CD4-positive, alpha-beta T cell (primary cell): ENCODE data around the gene BOLA3. TPM values are rescaled to one million over a fixed set of nuclear protein-coding genes. Genes with fewer than 3 reads are reported as not detected.

Source experiments
- ATAC-seq: fragments of 200-7000 bp; cut with Tn5 transposase; one replicate; pipeline ENCODE4 v1.10.0; 2022; ENCODE audit warnings: mild to moderate bottlenecking; ENCODE audit not compliant: poor library complexity
- CTCF ChIA-PET: fragments of 350-600 bp; sonication (Branson Sonifier 250); formaldehyde crosslinking; loops from one replicate; lab custom pipeline; 2021; ENCODE audit warnings: antibody characterized with exemption, inconsistent platforms; lab: Charles Lee
- POLR2A ChIA-PET: fragments of 350-600 bp; sonication (Branson Sonifier 250); formaldehyde crosslinking; loops from one replicate; lab custom pipeline; 2021; ENCODE audit warnings: antibody characterized with exemption, inconsistent platforms; lab: Charles Lee
- DNase-seq, 14 experiments: peaks; one replicate each; pipeline ENCODE4 v3.0.0-alpha.2; 2013 to 2020; ENCODE audit warnings: mixed read lengths in 2 of 14
- H3K27ac ChIP-seq, 2 donors: one replicate each; pipeline versions ENCODE4 v1.5.1 to v1.7.0; 2013; ENCODE audit warnings: low read length in 2 of 2, low read depth in 1 of 2, mild to moderate bottlenecking in 1 of 2
- H3K27me3 ChIP-seq, 2 experiments: 1 replicate in 1 of 2; 2 replicates in 1 of 2; pipeline versions ENCODE4 v1.6.1 to v1.7.0; 2013; ENCODE audit warnings: low read length in 2 of 2, control low read depth in 1 of 2, mild to moderate bottlenecking in 1 of 2, moderate library complexity in 1 of 2; ENCODE audit not compliant: insufficient read depth in 2 of 2, control insufficient read depth in 1 of 2
- H3K36me3 ChIP-seq: one replicate; pipeline ENCODE4 v1.6.1; 2013; ENCODE audit warnings: low read length, control low read depth; ENCODE audit not compliant: insufficient read depth
- H3K4me1 ChIP-seq: one replicate; pipeline ENCODE4 v1.6.1; 2013; ENCODE audit warnings: low read length, control low read depth; ENCODE audit not compliant: insufficient read depth
- H3K4me3 ChIP-seq: one replicate; pipeline ENCODE4 v1.5.1; 2013; ENCODE audit warnings: mild to moderate bottlenecking, low read length, moderate library complexity
- H3K9me3 ChIP-seq, 2 experiments: 1 replicate in 1 of 2; 2 replicates in 1 of 2; pipeline versions ENCODE4 v1.6.1 to v1.7.0; 2013; ENCODE audit warnings: low read length in 2 of 2, mild to moderate bottlenecking in 2 of 2, control low read depth in 1 of 2, moderate library complexity in 1 of 2; ENCODE audit not compliant: control insufficient read depth in 1 of 2, insufficient read depth in 1 of 2
- H3K27ac Mint-ChIP-seq: one replicate; pipeline ENCODE4 v1.8.0; 2020; ENCODE audit warnings: mixed read lengths
- H3K27me3 Mint-ChIP-seq: one replicate; pipeline ENCODE4 v1.8.0; 2021; ENCODE audit warnings: mixed read lengths
- H3K36me3 Mint-ChIP-seq: one replicate; pipeline ENCODE4 v1.8.0; 2021; ENCODE audit warnings: low read depth, mixed read lengths
- H3K4me1 Mint-ChIP-seq: one replicate; pipeline ENCODE4 v1.8.0; 2021; ENCODE audit warnings: low read depth, mixed read lengths
- H3K4me3 Mint-ChIP-seq: one replicate; pipeline ENCODE4 v1.8.0; 2020; ENCODE audit warnings: mild to moderate bottlenecking, mixed read lengths
- H3K9me3 Mint-ChIP-seq: one replicate; pipeline ENCODE4 v1.8.0; 2020; ENCODE audit warnings: mixed read lengths
- intact Hi-C, 2 experiments: fragments of 100-400 bp; cut with DNase I in 1 of 2; cut with micrococcal nuclease in 1 of 2; formaldehyde crosslinking; loops; one replicate each; pipeline versions ENCODE4 v1.15.1 to v1.9.0; 2023 to 2025; cut with DNase I, micrococcal nuclease
- total RNA-seq, 174 experiments: library from RNA in 2 of 174; stranded (reverse) in 2 of 174; gene quantifications; one replicate each; pipeline ENCODE4 v1.2.3 and lab custom pipeline; 2021 to 2026
- TF ChIP-seq, protein P1 (sequence below): fragments of 200-600 bp; IDR thresholded peaks from one replicate; pipeline ENCODE4 v1.8.0; 2022; ENCODE audit warnings: antibody characterized with exemption, mild to moderate bottlenecking

BOLA3 gene
- total RNA-seq, 2 experiments from 2014 or later = 11.4 to 12.9 TPM

DNA sequence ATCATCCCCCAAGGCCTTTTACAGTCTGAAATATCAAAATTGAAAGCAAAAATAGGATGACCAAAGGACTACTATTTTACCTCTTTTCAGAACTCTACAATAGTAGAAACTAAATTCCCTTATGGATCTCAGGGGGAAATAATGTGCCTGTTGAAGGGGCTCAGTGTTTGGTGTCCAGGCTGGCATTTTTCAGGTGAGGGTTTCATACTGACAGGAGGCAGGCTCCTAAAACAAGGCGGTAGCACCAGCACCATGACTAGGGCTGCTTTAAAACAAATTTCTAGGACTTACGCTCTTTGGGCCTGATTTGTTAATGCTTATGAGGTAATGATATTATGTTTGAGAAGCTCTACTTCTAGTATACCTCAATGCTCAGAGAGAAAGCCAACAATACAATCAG, 5.2 kb upstream of the BOLA3 start:
- intact Hi-C loops = no loop called here
- no peaks in the 10 kb centered on the region for H3K9me3 ChIP-seq

DNA sequence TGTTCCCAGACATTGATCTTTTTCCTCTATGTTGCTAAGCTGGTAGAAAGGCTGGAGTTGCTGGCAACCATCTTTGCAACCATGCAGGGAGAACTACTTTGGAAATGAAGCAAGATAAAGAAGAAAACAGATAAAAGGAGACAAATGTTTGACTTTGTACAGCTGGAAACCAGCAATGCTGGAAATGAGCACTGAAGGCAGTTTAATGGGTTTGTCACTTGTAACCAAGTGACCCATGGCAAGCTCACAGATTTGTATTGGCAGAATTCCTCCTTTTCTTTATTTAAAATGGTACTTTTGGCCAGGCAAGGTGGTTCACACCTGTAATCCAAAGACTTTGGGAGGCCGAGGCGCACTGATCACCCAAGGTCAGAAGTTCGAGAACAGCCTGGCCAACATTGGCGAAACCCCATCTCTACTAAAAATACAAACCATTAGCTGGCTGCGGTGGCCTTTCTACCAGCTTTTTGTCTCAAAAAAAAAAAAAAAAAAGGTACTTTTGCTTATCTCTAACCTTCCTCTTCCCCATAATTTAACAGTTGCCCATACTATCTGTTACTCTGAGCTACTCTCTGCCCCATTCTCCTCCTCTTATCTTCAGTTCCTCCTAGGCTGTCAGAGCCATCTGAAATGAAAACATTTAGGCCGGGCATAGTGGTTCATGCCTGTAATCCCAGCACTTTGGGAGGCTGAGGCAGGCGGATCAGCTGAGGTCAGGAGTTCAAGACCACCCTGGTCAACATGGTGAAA, 2.0 kb upstream of the BOLA3 start:
- peak overlapping the region; percentile 62 for H3K27ac Mint-ChIP-seq
- ChIA-PET CTCF (interaction anchor here (1.5 to 3.3 kb wide), 4 partner anchors 29 to 326 kb away, joined by 4 to 16 read pairs (median 13); partner anchors contain the start of gene MOB1A), POLR2A (interaction anchor here (1.2 to 4.5 kb wide), 3 partner anchors 28 to 326 kb away, joined by 3 to 31 read pairs (median 5); partner anchors contain the start of genes MOB1A and STAMBP)
- ATAC-seq (no peak), DNase-seq (no peak)
- no peaks in the 10 kb centered on the region for H3K9me3 ChIP-seq
- H3K27me3 ChIP-seq = no peaks in the 10 kb centered on the region
- no peak overlapping the region for H3K27ac ChIP-seq
- TF ChIP-seq, protein P1, sequence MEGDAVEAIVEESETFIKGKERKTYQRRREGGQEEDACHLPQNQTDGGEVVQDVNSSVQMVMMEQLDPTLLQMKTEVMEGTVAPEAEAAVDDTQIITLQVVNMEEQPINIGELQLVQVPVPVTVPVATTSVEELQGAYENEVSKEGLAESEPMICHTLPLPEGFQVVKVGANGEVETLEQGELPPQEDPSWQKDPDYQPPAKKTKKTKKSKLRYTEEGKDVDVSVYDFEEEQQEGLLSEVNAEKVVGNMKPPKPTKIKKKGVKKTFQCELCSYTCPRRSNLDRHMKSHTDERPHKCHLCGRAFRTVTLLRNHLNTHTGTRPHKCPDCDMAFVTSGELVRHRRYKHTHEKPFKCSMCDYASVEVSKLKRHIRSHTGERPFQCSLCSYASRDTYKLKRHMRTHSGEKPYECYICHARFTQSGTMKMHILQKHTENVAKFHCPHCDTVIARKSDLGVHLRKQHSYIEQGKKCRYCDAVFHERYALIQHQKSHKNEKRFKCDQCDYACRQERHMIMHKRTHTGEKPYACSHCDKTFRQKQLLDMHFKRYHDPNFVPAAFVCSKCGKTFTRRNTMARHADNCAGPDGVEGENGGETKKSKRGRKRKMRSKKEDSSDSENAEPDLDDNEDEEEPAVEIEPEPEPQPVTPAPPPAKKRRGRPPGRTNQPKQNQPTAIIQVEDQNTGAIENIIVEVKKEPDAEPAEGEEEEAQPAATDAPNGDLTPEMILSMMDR = no peak
- no peak overlapping the region for H3K4me3 ChIP-seq
- no peaks in the 10 kb centered on the region for H3K27me3 Mint-ChIP-seq
- peaks cover 23% of the 10 kb centered on the region for H3K4me1 ChIP-seq
- H3K36me3 ChIP-seq = peaks cover 18% of the 10 kb centered on the region
- no peaks in the 10 kb centered on the region for H3K4me1 Mint-ChIP-seq
- intact Hi-C loops = loop anchor here (2.0 to 10.0 kb wide), 3 partner anchors 29 to 325 kb away; partner anchors contain the start of genes STAMBP (in 2 of the 2) and MOB1A (in 1 of the 2)
- peak overlapping the region; percentile 40 for H3K4me3 Mint-ChIP-seq
- H3K9me3 Mint-ChIP-seq = no peaks in the 10 kb centered on the region
- peaks cover 32% of the 10 kb centered on the region for H3K36me3 Mint-ChIP-seq

More for the DNA sequence above, 5.2 kb upstream of the BOLA3 start:
- H3K27me3 ChIP-seq = no peaks in the 10 kb centered on the region
- Mint-ChIP-seq H3K4me3 (no peak overlapping the region), H3K36me3 (peaks cover 64% of the 10 kb centered on the region), H3K27ac (no peak overlapping the region), H3K27me3 (no peaks in the 10 kb centered on the region), H3K4me1 (no peaks in the 10 kb centered on the region), H3K9me3 (no peaks in the 10 kb centered on the region)
- peaks cover 8% of the 10 kb centered on the region for H3K4me1 ChIP-seq
- peaks cover 48% of the 10 kb centered on the region for H3K36me3 ChIP-seq
- no peak overlapping the region for H3K27ac ChIP-seq
- no peak overlapping the region for H3K4me3 ChIP-seq
- ChIA-PET POLR2A (interaction anchor here (4.9 kb wide), 1 partner anchor 25 kb away, joined by 13 read pairs; the partner anchor contains the start of gene MOB1A), CTCF (no interaction called here)
- DNase-seq (no peak), ATAC-seq (no peak)
- TF ChIP-seq, protein P1 = no peak

DNA sequence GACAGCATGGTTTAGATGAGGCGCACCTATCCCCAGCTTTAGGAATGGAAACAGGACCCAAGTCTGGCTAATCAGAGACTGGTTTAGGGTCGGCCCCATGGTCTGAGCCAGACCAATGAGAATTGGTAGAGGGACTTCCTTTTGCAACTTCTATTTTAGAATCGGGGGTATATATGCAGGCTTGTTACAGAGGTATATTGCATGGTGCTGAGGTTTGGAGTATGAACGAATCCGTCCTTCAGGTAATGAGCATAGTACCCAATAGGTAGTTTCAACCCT, 1.5 kb upstream of the BOLA3 start:
- H3K27ac ChIP-seq = no peak overlapping the region
- H3K4me3 Mint-ChIP-seq = no peak overlapping the region
- no peaks in the 10 kb centered on the region for H3K9me3 Mint-ChIP-seq
- ChIA-PET CTCF (interaction anchor here (1.2 to 3.3 kb wide), 5 partner anchors 18 to 325 kb away, joined by 4 to 14 read pairs (median 12); partner anchors contain the start of gene MOB1A), POLR2A (interaction anchor here (1.2 to 4.5 kb wide), 3 partner anchors 29 to 325 kb away, joined by 3 to 31 read pairs (median 5); partner anchors contain the start of genes MOB1A and STAMBP)
- H3K4me3 ChIP-seq = no peak overlapping the region
- TF ChIP-seq, protein P1 = no peak
- no peak for ATAC-seq
- H3K27me3 ChIP-seq = no peaks in the 10 kb centered on the region
- no peak for DNase-seq
- H3K36me3 Mint-ChIP-seq = peaks cover 28% of the 10 kb centered on the region
- H3K27me3 Mint-ChIP-seq = no peaks in the 10 kb centered on the region
- H3K4me1 ChIP-seq = peaks cover 23% of the 10 kb centered on the region
- no peaks in the 10 kb centered on the region for H3K9me3 ChIP-seq
- intact Hi-C loops = loop anchor here (2.0 to 10.0 kb wide), 3 partner anchors 30 to 324 kb away; partner anchors contain the start of genes STAMBP (in 2 of the 2) and MOB1A (in 1 of the 2)
- no peaks in the 10 kb centered on the region for H3K4me1 Mint-ChIP-seq
- peak overlapping the region; percentile 62 for H3K27ac Mint-ChIP-seq
- H3K36me3 ChIP-seq = peaks cover 18% of the 10 kb centered on the region
